HL-60 (cell line): Measurements from ENCODE around the gene SPDYC.

ENCODE experiments used
- CTCF ChIP-seq: IDR thresholded peaks from one replicate; pipeline ENCODE4 v1.5.1; 2011; ENCODE audit warnings: low read length, control low read depth, inconsistent platforms; ENCODE audit not compliant: insufficient read depth
- GABPA ChIP-seq: IDR thresholded peaks from 2 replicates; pipeline ENCODE4 v1.6.1; 2012; ENCODE audit warnings: low read depth
- POLR2AphosphoS5 ChIP-seq: IDR thresholded peaks from 2 replicates; pipeline ENCODE4 v1.6.1; 2012; ENCODE audit warnings: low read depth
- SPI1 ChIP-seq: IDR thresholded peaks from 2 replicates; pipeline ENCODE4 v1.6.1; 2012; ENCODE audit warnings: low read depth, mild to moderate bottlenecking, borderline replicate concordance

- peak; percentile 90 for TF ChIP-seq GABPA
- TF ChIP-seq CTCF: no peak
- TF ChIP-seq POLR2AphosphoS5: peak; percentile 76; the same call in 1 of the 2 replicates
- TF ChIP-seq SPI1: no peak
These were observed 35.6 kb upstream of the SPDYC start, which contains the start of gene SYVN1 for GRCh38 chr11:65134240-65134951.
